ENCODE data around the gene UNC93A.

GRCh38 chr6:167307342-167307955 lies 16.3 kb downstream of the UNC93A start:
- TF ChIP-seq EZH2 (IDR thresholded peaks at IDR 0.05; ENCODE audit: low read length, missing control alignments): no peak
- TF ChIP-seq, protein P1, sequence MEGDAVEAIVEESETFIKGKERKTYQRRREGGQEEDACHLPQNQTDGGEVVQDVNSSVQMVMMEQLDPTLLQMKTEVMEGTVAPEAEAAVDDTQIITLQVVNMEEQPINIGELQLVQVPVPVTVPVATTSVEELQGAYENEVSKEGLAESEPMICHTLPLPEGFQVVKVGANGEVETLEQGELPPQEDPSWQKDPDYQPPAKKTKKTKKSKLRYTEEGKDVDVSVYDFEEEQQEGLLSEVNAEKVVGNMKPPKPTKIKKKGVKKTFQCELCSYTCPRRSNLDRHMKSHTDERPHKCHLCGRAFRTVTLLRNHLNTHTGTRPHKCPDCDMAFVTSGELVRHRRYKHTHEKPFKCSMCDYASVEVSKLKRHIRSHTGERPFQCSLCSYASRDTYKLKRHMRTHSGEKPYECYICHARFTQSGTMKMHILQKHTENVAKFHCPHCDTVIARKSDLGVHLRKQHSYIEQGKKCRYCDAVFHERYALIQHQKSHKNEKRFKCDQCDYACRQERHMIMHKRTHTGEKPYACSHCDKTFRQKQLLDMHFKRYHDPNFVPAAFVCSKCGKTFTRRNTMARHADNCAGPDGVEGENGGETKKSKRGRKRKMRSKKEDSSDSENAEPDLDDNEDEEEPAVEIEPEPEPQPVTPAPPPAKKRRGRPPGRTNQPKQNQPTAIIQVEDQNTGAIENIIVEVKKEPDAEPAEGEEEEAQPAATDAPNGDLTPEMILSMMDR (conservative IDR thresholded peaks at IDR 0.05 in 1 of 2, IDR thresholded peaks at IDR 0.05 in 1 of 2; ENCODE audit: low read depth in 1 of 2, low read length in 2 of 2): no peak

Data from fibroblast of lung (primary cell).